Ishikawa (cell line): Measurements from ENCODE around the gene NFIB.

Source experiments
- CEBPB ChIP-seq: IDR thresholded peaks from 2 replicates; pipeline ENCODE4 v1.6.1; 2012
- CREB1 ChIP-seq: IDR thresholded peaks from 2 replicates; pipeline ENCODE4 v1.6.1; 2012; ENCODE audit warnings: low read depth
- EGR1 ChIP-seq: IDR thresholded peaks from 2 replicates; pipeline ENCODE4 v1.6.1; 2012
- EP300 ChIP-seq: IDR thresholded peaks from 2 replicates; pipeline ENCODE4 v1.6.1; 2012; ENCODE audit warnings: borderline replicate concordance
- FOXM1 ChIP-seq: IDR thresholded peaks from 2 replicates; pipeline ENCODE4 v1.6.1; 2012; ENCODE audit warnings: low read depth, borderline replicate concordance
- MAX ChIP-seq: IDR thresholded peaks from 2 replicates; pipeline ENCODE4 v1.6.1; 2012
- REST ChIP-seq: IDR thresholded peaks from 2 replicates; pipeline ENCODE4 v1.6.1; 2012; ENCODE audit warnings: low read depth, mild to moderate bottlenecking
- YY1 ChIP-seq: IDR thresholded peaks from 2 replicates; pipeline ENCODE4 v1.6.1; 2012; ENCODE audit warnings: low read depth
- ZBTB7A ChIP-seq: IDR thresholded peaks from 2 replicates; pipeline ENCODE4 v1.6.1; 2012; ENCODE audit warnings: low read depth

GRCh38 chr9:14198047-14198840 is 115.7 kb downstream of the NFIB start:
- TF ChIP-seq MAX (no peak), YY1 (no peak), CREB1 (no peak), REST (no peak), ZBTB7A (no peak), CEBPB (no peak), FOXM1 (no peak), EP300 (no peak), EGR1 (no peak)
